MM.1S (cell line): Measurements from ENCODE around the gene ZNF521.

ENCODE experiments used
- DNase-seq: peaks from one replicate; pipeline ENCODE4 v3.0.0-alpha.2; 2015
- H2AFZ ChIP-seq: fragments of 300-600 bp; sonication (generic); 2 replicates; pipeline ENCODE4 v1.6.0; 2016; ENCODE audit warnings: antibody characterized with exemption, low read length
- H3F3A ChIP-seq: fragments of 300-600 bp; sonication (generic); 2 replicates; pipeline ENCODE4 v1.6.1; 2016; ENCODE audit warnings: mild to moderate bottlenecking, antibody characterized with exemption, low read length, moderate library complexity, mixed read lengths; ENCODE audit not compliant: insufficient read depth
- H3K27ac ChIP-seq: fragments of 300-600 bp; sonication (generic); 2 replicates; pipeline ENCODE4 v1.5.1; 2016; ENCODE audit warnings: mild to moderate bottlenecking, low read length
- H3K27me3 ChIP-seq: fragments of 300-600 bp; sonication (generic); replicated peaks from 2 replicates; pipeline ENCODE4 v1.6.0; 2016; ENCODE audit warnings: low read length; ENCODE audit not compliant: insufficient read depth
- H3K36me3 ChIP-seq: fragments of 300-600 bp; sonication (generic); replicated peaks from 2 replicates; pipeline ENCODE4 v1.6.1; 2016; ENCODE audit warnings: mild to moderate bottlenecking, low read length, mixed read lengths; ENCODE audit not compliant: insufficient read depth
- H3K4me1 ChIP-seq: fragments of 300-600 bp; sonication (generic); 2 replicates; pipeline ENCODE4 v1.6.1; 2016; ENCODE audit warnings: low read length, mixed read lengths
- H3K4me2 ChIP-seq: fragments of 300-600 bp; sonication (generic); 2 replicates; pipeline ENCODE4 v1.6.0; 2016; ENCODE audit warnings: low read depth, low read length
- H3K4me3 ChIP-seq: fragments of 300-600 bp; sonication (generic); 2 replicates; pipeline ENCODE4 v1.5.1; 2016; ENCODE audit warnings: low read length, mixed read lengths
- H3K79me2 ChIP-seq: fragments of 300-600 bp; sonication (generic); 2 replicates; pipeline ENCODE4 v1.6.1; 2016; ENCODE audit warnings: mixed run types, low read length, mixed read lengths
- H3K9ac ChIP-seq: fragments of 300-600 bp; sonication (generic); 2 replicates; pipeline ENCODE4 v1.6.1; 2016; ENCODE audit warnings: low read length, mixed read lengths
- H3K9me2 ChIP-seq: fragments of 300-600 bp; sonication (generic); replicated peaks from 2 replicates; pipeline ENCODE4 v1.6.1; 2016; ENCODE audit warnings: mild to moderate bottlenecking, low read length, mixed read lengths; ENCODE audit not compliant: insufficient read depth
- H3K9me3 ChIP-seq: fragments of 300-600 bp; sonication (generic); replicated peaks from 2 replicates; pipeline ENCODE4 v1.6.1; 2016; ENCODE audit warnings: mild to moderate bottlenecking, low read length, mixed read lengths; ENCODE audit not compliant: insufficient read depth
- H4K20me1 ChIP-seq: fragments of 300-600 bp; sonication (generic); 2 replicates; pipeline ENCODE4 v1.6.1; 2016; ENCODE audit warnings: mild to moderate bottlenecking, low read length, moderate library complexity, mixed read lengths; ENCODE audit not compliant: insufficient read depth
- CTCF ChIP-seq: fragments of 300-600 bp; sonication (generic); IDR thresholded peaks from 2 replicates; pipeline ENCODE4 v1.5.1; 2016; ENCODE audit warnings: antibody characterized with exemption, low read length, mixed read lengths
- EZH2 ChIP-seq: fragments of 300-600 bp; sonication (generic); optimal IDR thresholded peaks from 2 replicates; pipeline ENCODE3; 2017; ENCODE audit warnings: low read depth, mild to moderate bottlenecking, antibody characterized with exemption, low read length, mixed read lengths
- EZH2phosphoT487 ChIP-seq: fragments of 300-600 bp; sonication (generic); IDR thresholded peaks from 2 replicates; pipeline ENCODE4 v1.6.1; 2018; ENCODE audit warnings: antibody characterized with exemption, low read length

The ZNF521 gene

GRCh38 chr18:25244170-25244569 lies 107.8 kb downstream of the ZNF521 start:
- Histone ChIP-seq H3K27me3 (no peaks in the 10 kb centered on the region), H3K4me1 (no peaks in the 10 kb centered on the region), H3K27ac (no peak overlapping the region), H3K79me2 (peaks cover 25% of the 10 kb centered on the region), H3K9ac (no peak overlapping the region), H3K4me2 (no peak overlapping the region), H3K9me3 (no peaks in the 10 kb centered on the region), H3F3A (no peaks in the 10 kb centered on the region), H2AFZ (no peak overlapping the region), H3K4me3 (no peak overlapping the region), H3K36me3 (no peaks in the 10 kb centered on the region), H3K9me2 (no peaks in the 10 kb centered on the region), H4K20me1 (no peaks in the 10 kb centered on the region)
- DNase-seq, result no peak
- TF ChIP-seq EZH2phosphoT487 (no peak), EZH2 (no peak), CTCF (no peak)

DNA sequence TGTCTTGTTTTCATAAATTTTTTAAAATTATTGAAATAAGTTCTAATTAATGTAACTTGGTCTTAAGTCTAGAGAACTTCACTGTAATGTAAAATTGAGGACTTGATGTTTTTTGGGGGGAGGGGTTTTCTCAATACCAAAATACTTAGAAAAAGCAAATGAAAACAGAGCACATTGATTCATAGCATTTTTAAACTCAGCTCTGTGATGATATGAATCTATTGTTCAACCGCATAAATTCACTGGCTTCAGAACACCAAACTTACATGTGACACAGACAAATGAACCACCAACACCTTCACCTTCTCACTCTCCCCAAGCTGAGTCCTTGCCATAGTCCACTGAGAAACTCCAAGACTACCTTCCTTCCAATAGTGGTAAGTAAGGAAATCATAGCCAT lies 108.2 kb downstream of the ZNF521 start:
- Histone ChIP-seq H3K79me2 (peaks cover 26% of the 10 kb centered on the region), H3K27me3 (no peaks in the 10 kb centered on the region), H3K9ac (no peak overlapping the region), H3K27ac (no peak overlapping the region), H2AFZ (no peak overlapping the region), H3K9me3 (no peaks in the 10 kb centered on the region), H3K4me3 (no peak overlapping the region), H3K36me3 (no peaks in the 10 kb centered on the region), H3F3A (no peaks in the 10 kb centered on the region), H3K4me1 (no peaks in the 10 kb centered on the region), H4K20me1 (no peaks in the 10 kb centered on the region), H3K9me2 (no peaks in the 10 kb centered on the region), H3K4me2 (no peak overlapping the region)
- TF ChIP-seq EZH2phosphoT487 (no peak), CTCF (no peak), EZH2 (no peak)
- DNase-seq, result no peak

GRCh38 chr18:25243257-25243656 lies 108.7 kb downstream of the ZNF521 start:
- no peak overlapping the region for H3K27ac ChIP-seq
- H3K4me3 ChIP-seq, result no peak overlapping the region
- H3K9me3 ChIP-seq, result no peaks in the 10 kb centered on the region
- TF ChIP-seq EZH2phosphoT487 (no peak), CTCF (no peak), EZH2 (no peak)
- no peak overlapping the region for H3K9ac ChIP-seq
- no peaks in the 10 kb centered on the region for H3F3A ChIP-seq
- peaks cover 30% of the 10 kb centered on the region for H3K79me2 ChIP-seq
- no peak for DNase-seq
- H3K4me1 ChIP-seq, result no peaks in the 10 kb centered on the region
- no peak overlapping the region for H2AFZ ChIP-seq
- no peaks in the 10 kb centered on the region for H3K36me3 ChIP-seq
- no peak overlapping the region for H3K4me2 ChIP-seq
- no peaks in the 10 kb centered on the region for H4K20me1 ChIP-seq
- no peaks in the 10 kb centered on the region for H3K9me2 ChIP-seq
- no peaks in the 10 kb centered on the region for H3K27me3 ChIP-seq

DNA sequence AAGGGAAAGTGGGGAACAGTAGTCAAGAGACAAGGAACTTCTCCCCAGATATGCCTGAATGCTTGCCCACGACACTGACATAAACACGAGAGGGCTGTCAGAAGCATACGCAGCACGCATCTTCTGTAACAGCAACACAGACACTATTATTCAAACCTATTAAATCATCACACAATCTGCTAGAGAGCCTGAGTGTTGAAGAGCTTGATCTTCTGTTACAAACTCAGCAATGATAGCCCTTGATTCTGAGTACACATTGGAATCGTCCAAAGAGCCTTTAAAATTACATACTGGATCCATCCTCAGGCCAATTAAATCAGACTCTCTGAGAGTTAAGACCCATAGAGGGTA lies 111.6 kb downstream of the ZNF521 start:
- H2AFZ ChIP-seq, result no peak overlapping the region
- TF ChIP-seq CTCF, result no peak
- no peak for TF ChIP-seq EZH2
- no peak for TF ChIP-seq EZH2phosphoT487
- H3F3A ChIP-seq, result no peaks in the 10 kb centered on the region
- H3K9me3 ChIP-seq, result no peaks in the 10 kb centered on the region
- H3K79me2 ChIP-seq, result peaks cover 30% of the 10 kb centered on the region
- H4K20me1 ChIP-seq, result no peaks in the 10 kb centered on the region
- H3K36me3 ChIP-seq, result no peaks in the 10 kb centered on the region
- no peaks in the 10 kb centered on the region for H3K4me1 ChIP-seq
- no peaks in the 10 kb centered on the region for H3K27me3 ChIP-seq
- H3K9me2 ChIP-seq, result no peaks in the 10 kb centered on the region
- H3K4me2 ChIP-seq, result no peak overlapping the region
- no peak for DNase-seq
- no peak overlapping the region for H3K9ac ChIP-seq
- no peak overlapping the region for H3K4me3 ChIP-seq
- no peak overlapping the region for H3K27ac ChIP-seq
